Hepatocyte (in vitro differentiated cells): Measurements from ENCODE around the gene GPATCH4.

Experiments used
- EZH2 ChIP-seq: fragments of 200-600 bp; sonication (generic); IDR thresholded peaks from 2 replicates; pipeline ENCODE4 v1.6.1; 2016; ENCODE audit warnings: antibody characterized with exemption, mild to moderate bottlenecking, borderline replicate concordance
- EZH2phosphoT487 ChIP-seq: fragments of 200-600 bp; sonication (generic); IDR thresholded peaks from one replicate; pipeline ENCODE4 v1.6.1; 2018; ENCODE audit warnings: antibody characterized with exemption, mild to moderate bottlenecking, low read depth, moderate library complexity; ENCODE audit not compliant: unreplicated experiment, severe bottlenecking
- TF ChIP-seq, protein P1 (sequence below): fragments of 200-600 bp; sonication (generic); IDR thresholded peaks from 2 replicates; pipeline ENCODE4 v1.5.1; 2016; ENCODE audit warnings: antibody characterized with exemption, mild to moderate bottlenecking; ENCODE audit not compliant: poor library complexity

DNA sequence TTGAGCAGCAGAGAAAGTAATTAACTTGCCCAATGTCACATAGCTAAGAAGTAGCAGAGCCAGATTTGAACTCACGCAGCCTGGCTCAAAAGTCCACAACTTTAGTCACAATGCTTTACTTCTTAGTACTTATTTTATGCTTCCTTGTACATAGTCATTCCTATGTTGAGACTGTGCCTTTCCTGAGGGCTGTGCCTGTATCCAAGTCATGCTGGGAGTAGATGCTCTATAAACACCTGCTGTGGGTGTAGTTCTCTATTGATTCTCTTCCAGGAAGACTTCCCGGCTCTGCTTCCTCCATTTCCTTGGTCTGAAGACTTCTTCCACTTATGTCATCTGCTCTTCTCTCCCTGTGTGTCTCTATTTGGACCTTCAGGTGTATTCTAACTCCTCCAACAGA, 45.6 kb downstream of the GPATCH4 start:
- TF ChIP-seq, protein P1, sequence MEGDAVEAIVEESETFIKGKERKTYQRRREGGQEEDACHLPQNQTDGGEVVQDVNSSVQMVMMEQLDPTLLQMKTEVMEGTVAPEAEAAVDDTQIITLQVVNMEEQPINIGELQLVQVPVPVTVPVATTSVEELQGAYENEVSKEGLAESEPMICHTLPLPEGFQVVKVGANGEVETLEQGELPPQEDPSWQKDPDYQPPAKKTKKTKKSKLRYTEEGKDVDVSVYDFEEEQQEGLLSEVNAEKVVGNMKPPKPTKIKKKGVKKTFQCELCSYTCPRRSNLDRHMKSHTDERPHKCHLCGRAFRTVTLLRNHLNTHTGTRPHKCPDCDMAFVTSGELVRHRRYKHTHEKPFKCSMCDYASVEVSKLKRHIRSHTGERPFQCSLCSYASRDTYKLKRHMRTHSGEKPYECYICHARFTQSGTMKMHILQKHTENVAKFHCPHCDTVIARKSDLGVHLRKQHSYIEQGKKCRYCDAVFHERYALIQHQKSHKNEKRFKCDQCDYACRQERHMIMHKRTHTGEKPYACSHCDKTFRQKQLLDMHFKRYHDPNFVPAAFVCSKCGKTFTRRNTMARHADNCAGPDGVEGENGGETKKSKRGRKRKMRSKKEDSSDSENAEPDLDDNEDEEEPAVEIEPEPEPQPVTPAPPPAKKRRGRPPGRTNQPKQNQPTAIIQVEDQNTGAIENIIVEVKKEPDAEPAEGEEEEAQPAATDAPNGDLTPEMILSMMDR: no peak
- TF ChIP-seq EZH2phosphoT487 (no peak), EZH2 (no peak)
